ENCODE results near the gene GRK2. TPM values are rescaled to one million over a fixed set of nuclear protein-coding genes. Genes with fewer than 3 reads are reported as not detected.

The GRK2 gene
- polyA plus RNA-seq, 1 donor (not counting 4 experiments of a cell fraction or from before 2014, with no cell fraction given) = 21.1 TPM

GRCh38 chr11:67332081-67332691 lies 65.9 kb downstream of the GRK2 start:
- Histone ChIP-seq H4K20me1 (ENCODE audit: control insufficient read depth, extremely low read depth, insufficient read depth, low read length) (no peaks in the 10 kb centered on the region), H3K36me3 (ENCODE audit: control insufficient read depth in 2 of 2, extremely low read depth in 1 of 2, insufficient read depth in 2 of 2, low read length in 2 of 2) (peaks cover 0 to 1% of the 10 kb centered on the region in 2 experiments), H3K9me1 (ENCODE audit: control insufficient read depth, extremely low read depth, insufficient read depth, low read length) (no peaks in the 10 kb centered on the region), H3K27ac (ENCODE audit: control insufficient read depth, insufficient read depth, low read length) (no peak overlapping the region), H2AFZ (ENCODE audit: control insufficient read depth, low read length) (no peak overlapping the region), H3K27me3 (ENCODE audit: control insufficient read depth, extremely low read depth, insufficient read depth, low read length) (no peaks in the 10 kb centered on the region), H3K9me3 (ENCODE audit: control insufficient read depth, low read depth, low read length) (no peaks in the 10 kb centered on the region), H3K4me2 (ENCODE audit: control insufficient read depth, extremely low read depth, insufficient read depth, low read depth, low read length) (peak overlapping the region; percentile 46), H3K9ac (ENCODE audit: control insufficient read depth, extremely low read depth, insufficient read depth, low read length) (no peak overlapping the region), H3K79me2 (ENCODE audit: control insufficient read depth, insufficient read depth, low read length) (no peaks in the 10 kb centered on the region), H3K4me1 (ENCODE audit: control insufficient read depth, extremely low read depth, insufficient read depth, low read length) (peaks cover 16% of the 10 kb centered on the region), H3K4me3 (ENCODE audit: control insufficient read depth in 2 of 3, extremely low read depth in 1 of 3, insufficient read depth in 2 of 3, low read depth in 1 of 3, low read length in 3 of 3) (no peak overlapping the region)
- TF ChIP-seq EZH2 (IDR thresholded peaks at IDR 0.05; ENCODE audit: low read length) = no peak
- no peak for TF ChIP-seq CTCF (optimal IDR thresholded peaks at IDR 0.05 in 1 of 3, IDR thresholded peaks at IDR 0.05 in 1 of 3, conservative IDR thresholded peaks at IDR 0.05 in 1 of 3; ENCODE audit: extremely low read depth in 1 of 3, insufficient read depth in 2 of 3, low read length in 3 of 3)
- FAIRE-seq = peak; percentile 39
- DNase-seq (ENCODE audit: low read depth, low spot score) = no peak
- dilution Hi-C loops (cut with MboI; ENCODE audit: extremely low pct_ligation_motif_present, low sequenced_read_pairs) = no loop called here

Other genes with a start within 250 kb of the GRK2 start
- gene SYT12, start 243.3 kb upstream of the GRK2 start, polyA plus RNA-seq = 0.05 to 0.09 TPM in 2 of 3 replicates, not detected in the other
- 113 to 235 TPM (median 119 TPM) in 3 replicates for gene RHOD, start 209.6 kb upstream of the GRK2 start, polyA plus RNA-seq
- 29.9 to 39.6 TPM (median 30.3 TPM) in 3 replicates for gene KDM2A, start 147.2 kb upstream of the GRK2 start, polyA plus RNA-seq
- gene ANKRD13D, start 22.8 kb downstream of the GRK2 start, polyA plus RNA-seq = 18.1 to 40.1 TPM (median 25.0 TPM) in 3 replicates
- 20.5 to 39.2 TPM (median 24.8 TPM) in 3 replicates for gene SSH3, start 37.1 kb downstream of the GRK2 start, polyA plus RNA-seq
- 35.7 to 60.9 TPM (median 43.3 TPM) in 3 replicates for gene POLD4, start 87.1 kb downstream of the GRK2 start, polyA plus RNA-seq
- gene CLCF1, start 107.1 kb downstream of the GRK2 start, polyA plus RNA-seq = 2.2 to 4.9 TPM (median 2.7 TPM) in 3 replicates
- 5.7 to 8.5 TPM (median 8.0 TPM) in 3 replicates for gene RAD9A, start 125.5 kb downstream of the GRK2 start, polyA plus RNA-seq
- gene PPP1CA, start 135.4 kb downstream of the GRK2 start, polyA plus RNA-seq = 122 to 235 TPM (median 129 TPM) in 3 replicates
- not detected in 3 replicates for gene TBC1D10C, start 137.6 kb downstream of the GRK2 start, polyA plus RNA-seq
- not detected in 3 replicates for gene CARNS1, start 149.2 kb downstream of the GRK2 start, polyA plus RNA-seq
- 59.5 to 83.0 TPM (median 61.4 TPM) in 3 replicates for gene RPS6KB2, start 162.0 kb downstream of the GRK2 start, polyA plus RNA-seq
- 0.10 TPM in 1 of 3 replicates, not detected in the others for gene PTPRCAP, start 171.2 kb downstream of the GRK2 start, polyA plus RNA-seq
- 49.2 to 91.4 TPM (median 58.5 TPM) in 3 replicates for gene CORO1B, start 177.0 kb downstream of the GRK2 start, polyA plus RNA-seq
- gene GPR152, start 186.3 kb downstream of the GRK2 start, polyA plus RNA-seq = not detected in 3 replicates
- not detected in 3 replicates for gene CABP4, start 188.9 kb downstream of the GRK2 start, polyA plus RNA-seq
- 24.7 to 71.1 TPM (median 40.4 TPM) in 3 replicates for gene TMEM134, start 202.8 kb downstream of the GRK2 start, polyA plus RNA-seq
- gene AIP, start 216.6 kb downstream of the GRK2 start, polyA plus RNA-seq = 32.5 to 42.9 TPM (median 35.3 TPM) in 3 replicates
- gene PITPNM1, start 238.9 kb downstream of the GRK2 start, polyA plus RNA-seq = 10.6 to 25.2 TPM (median 15.9 TPM) in 3 replicates
- gene CDK2AP2, start 241.7 kb downstream of the GRK2 start, polyA plus RNA-seq = 8.0 to 31.1 TPM (median 9.7 TPM) in 3 replicates

Measured in keratinocyte (primary cell).